RCC 7860 (cell line): ENCODE measurements around the gene VRK2.
A peak's percentile ranks its signal among the peaks of the same experiment; 100 is the strongest.

Experiments
- DNase-seq: peaks from one replicate; pipeline ENCODE4 v3.0.0-alpha.2; 2015; ENCODE audit warnings: low spot score
- FAIRE-seq: peaks from 2 replicates; lab custom pipeline; 2012; peaks lifted over from hg19 to GRCh38; lab: Jason Lieb, UNC

VRK2 gene

DNA sequence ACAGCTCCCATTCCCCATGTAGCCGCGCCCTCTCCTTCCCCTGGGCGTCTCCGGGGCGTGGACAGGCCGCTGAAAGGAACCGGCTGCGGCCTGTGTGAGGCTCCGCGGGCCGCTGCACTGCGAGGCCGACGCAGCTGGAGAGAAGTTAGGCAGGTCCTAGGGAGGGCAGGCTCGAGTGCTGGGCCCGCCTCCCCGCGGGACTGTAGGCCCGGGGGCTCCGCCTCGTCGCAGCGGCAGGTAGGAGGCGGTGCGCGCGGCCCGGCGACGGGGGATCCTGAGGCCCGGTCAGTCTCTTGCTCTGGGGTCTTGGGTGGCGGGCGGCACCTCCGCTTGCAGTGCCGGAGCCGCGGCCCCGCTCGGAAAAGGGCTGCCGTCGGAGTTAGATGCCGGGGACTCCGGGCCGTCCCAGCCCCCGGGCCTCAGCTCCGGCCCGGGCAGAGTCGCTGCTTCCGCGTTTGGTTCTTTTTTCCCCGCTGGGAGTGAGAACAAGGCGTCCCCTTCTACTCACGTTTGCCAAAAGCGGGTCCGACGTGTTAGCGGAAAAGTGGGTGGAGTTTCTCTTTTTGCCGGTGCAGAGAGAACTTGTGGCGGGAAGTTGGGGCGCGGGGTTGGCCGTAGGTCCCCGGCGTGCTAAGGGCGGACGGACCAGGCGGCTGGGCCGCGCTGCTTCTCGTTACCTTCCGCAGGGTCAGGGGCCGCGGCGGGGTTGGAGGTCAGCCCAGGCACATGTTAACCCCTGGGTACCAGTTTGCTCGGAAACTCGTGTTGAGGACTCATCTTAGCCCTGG is at the start of gene VRK2:
TSS of gene VRK2 (plus strand) at position 222 of the 788 bp plus-strand sequence. CDS start 2,026 bp downstream, outside the sequence.
- FAIRE-seq: peak; percentile 74
- peak; percentile 88 for DNase-seq

DNA sequence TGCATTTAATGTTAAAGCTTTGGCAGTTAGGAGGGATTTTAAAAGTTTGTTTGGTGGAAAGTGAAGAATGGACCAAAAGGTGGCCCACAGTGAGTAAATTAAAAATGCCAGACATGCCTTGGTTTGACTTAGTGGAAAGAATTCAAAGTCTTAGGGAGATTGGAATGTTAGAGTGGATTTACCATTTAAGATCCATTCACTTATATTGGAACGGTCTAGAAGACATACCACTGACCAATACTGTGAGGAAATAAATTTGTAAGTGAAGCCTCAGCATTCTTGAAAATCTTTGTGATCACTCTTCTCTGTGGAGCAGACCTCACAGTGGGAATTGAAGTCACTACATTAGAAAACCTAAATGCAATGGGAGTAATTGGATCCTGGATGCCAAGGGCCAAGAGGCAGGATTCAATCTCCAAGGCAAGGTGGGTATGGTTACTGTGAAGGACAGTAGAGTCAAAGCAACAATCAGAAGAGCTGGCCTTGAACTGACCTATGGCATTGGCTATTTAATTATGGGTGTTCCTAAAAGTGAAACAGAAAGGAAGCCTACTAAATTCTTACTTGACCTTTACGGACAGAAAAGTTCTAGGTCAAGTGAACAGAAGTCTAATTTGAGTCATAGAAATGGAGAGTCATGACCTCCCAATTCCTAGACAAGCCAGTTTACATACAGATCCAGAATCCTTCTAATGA is 40.2 kb upstream of the VRK2 start:
- no peak for DNase-seq
- no peak for FAIRE-seq

DNA sequence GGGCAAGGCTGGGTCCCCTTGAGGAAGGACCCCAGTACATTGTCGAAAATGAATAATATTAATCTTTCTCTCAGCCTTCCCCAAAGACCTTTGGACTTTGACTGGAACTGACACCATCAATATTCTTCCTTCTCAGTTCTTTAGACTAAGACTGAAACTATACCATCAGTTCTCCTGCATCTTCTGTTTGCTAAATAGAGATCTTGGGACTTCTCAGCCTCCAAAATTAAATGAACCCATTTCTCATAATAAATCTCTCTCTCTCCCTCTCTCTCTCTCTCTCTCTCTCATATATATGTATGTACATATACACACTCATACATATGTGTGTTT is 39.7 kb upstream of the VRK2 start:
- no peak for FAIRE-seq
- no peak for DNase-seq

DNA sequence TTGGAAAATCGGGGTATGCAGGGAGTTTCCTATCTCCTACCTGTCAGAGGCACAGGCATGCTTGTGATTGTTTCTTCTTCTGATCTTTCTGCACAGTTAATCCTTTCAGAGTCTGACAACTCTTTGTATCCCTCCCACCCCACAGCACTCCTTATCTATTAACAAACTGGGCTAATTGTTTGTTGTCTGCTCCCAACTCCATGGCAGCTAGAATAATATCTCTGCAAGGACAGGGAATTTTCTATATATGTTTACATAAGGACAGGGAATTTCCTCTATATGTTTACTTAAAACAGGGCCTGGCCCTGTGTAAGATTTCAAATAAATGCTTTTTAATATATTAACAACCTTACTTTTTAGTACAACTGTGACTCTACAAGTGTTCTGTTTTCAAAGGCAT is 36.0 kb upstream of the VRK2 start:
- no peak for DNase-seq
- FAIRE-seq: no peak

DNA sequence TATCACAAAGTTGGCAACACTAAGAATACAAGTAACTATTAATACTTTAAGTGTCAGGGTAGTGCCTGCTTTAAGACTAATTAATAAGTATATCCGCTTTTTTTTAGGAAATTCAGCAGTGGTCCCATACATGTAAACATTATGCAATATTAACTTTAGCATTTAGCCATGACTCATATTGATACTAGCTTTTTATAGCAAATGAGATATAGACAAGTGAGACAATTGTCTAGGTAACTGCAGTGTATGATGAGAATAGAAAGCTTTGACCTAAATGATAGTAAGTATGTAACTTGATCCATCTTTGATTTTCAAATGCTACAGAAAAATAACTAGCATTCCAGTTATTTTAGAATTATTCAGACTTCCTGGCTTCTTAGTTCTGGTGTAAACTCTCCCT is 27.4 kb upstream of the VRK2 start:
- no peak for FAIRE-seq
- no peak for DNase-seq

DNA sequence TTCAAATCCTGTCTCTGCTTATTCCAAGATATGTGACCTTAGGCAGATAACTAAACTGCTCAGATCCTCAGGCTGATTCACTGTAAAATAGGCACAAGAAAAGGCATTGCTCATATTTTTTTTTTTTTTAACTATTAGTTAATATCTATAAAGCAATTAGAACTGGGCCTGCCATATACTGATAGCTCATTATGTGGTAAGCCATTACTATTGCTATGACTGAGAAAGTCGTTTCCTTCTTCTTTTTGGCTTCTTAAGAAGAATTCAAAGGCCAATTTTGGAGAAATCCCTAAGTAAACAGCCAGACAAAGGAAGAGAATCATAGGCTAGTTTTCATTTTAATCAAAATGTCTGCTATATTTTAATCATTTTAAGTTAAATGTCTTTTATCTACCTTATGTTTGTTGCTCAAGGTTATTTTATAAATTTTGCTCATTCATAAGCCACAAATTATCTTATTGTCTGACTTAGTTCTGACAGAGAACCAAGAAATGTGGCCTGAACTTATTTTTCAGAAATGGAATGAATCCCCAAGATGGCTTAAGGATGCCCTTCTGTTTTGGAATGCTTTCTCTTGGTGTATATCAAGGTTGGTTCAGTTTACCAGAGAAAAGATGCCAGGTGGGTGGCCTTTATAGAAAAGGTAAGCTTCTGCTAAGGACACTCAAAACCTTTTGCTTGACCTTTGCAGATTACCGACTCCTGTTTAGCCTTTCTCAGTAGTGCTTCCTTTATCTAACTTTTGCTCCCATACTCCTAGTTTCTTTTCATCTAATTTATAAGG is 21.3 kb upstream of the VRK2 start:
- DNase-seq: no peak
- no peak for FAIRE-seq

DNA sequence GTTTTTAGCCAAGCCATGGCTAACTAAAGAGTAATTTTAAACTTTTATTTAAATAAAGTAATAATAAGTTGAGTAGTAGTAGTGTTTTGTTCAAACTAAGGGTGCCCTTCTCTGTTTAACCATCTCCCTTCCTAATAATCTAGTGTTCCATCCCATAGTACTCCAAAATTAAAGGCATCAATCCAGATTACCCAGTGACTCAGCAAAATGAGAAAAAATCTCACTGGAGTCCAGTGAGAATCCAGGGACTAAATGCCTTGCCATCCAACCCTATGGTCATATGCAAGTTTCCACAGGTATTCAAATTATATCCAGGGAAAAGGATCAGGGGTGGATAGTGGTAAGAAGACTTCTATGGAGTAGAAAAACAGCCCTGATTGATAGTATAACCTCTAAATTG is 19.6 kb upstream of the VRK2 start:
- FAIRE-seq (no peak), DNase-seq (no peak)

DNA sequence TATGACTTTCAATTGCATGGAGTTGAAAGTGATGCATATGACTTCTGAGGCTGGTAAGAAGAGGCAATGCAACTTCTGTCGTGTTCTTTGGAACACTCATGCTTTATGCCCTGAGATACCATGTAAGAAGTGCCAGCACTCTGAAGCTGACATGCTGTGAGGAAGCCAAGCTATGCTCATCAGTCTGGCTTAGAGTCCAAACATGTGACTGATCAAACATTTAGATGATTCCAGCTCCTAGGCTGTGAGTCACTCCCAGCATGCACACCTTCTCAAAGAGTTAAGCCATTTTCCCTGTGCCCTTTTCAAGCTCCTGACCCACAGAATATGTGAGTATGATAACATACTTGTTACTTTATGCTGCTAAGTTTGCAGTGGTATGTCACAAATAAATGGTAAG is 15.8 kb upstream of the VRK2 start:
- DNase-seq (peak; percentile 18), FAIRE-seq (no peak)

DNA sequence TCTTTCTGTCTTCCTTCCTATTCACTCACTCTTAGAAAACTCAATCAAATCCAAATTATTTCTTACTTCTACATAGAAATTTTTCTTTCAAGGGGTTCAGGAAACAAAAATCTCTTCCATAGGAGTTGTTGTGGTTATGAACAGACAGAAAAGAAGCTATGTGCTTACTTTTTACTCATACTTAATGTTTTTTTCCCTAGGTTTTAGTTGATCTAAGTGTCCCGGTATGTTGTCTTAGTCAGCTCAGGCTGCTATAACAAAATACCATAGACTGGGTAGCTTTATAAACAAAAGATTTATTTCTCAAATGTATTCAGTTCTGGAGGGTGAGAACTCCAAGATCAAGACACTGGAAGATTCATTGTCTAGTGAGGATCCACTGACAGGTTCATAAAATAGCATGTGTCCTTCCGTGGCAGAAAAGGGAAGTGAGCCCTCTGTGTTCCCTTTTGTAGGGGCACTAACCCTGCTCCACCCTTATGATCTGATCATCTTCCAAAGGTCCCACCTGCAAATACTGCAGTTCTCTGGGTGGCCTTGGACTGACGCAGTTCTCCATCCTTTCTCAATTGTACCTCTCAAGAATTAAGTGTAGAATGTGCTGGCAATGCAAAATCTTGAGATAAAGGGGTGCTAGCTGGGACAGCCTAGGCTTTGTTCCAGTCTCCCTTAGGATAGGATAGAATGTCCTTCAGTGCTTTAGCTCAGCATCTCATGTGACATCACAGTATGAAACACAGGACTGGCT is 14.4 kb upstream of the VRK2 start:
- no peak for DNase-seq
- FAIRE-seq: no peak

DNA sequence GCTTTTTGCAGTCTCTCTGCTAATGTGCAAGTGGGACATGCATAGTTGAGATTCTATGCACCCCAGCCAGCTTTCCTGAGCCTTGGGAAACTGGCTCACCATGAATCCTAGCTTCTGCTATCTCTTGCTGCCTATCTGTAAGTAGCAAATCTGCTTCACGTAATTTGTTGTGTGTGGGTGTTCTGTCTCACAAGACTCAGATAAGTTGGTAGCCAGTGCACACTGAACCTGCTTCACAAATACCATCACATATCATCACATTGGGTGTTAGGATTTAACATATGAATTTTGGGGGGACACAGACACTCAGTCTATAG is 13.9 kb upstream of the VRK2 start:
- DNase-seq (no peak), FAIRE-seq (no peak)

DNA sequence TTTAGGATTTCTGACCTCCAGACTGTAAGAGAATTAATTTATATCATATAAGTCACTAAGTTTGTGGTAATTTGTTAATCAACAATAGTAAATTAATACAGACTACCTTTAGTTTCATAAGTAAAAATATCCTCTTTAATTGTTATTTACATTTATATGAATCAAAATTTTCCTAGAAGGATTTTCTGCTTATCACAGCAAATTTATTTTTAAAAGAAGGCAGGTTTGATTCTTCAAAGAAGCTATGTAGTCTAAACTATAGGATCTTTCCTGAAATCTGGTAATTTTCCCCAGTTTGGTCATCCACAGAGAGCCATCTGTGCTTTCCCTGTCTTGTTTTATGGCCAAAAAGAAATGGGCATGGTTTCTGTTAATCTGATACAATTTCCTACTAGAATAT is 13.1 kb upstream of the VRK2 start:
- FAIRE-seq (no peak), DNase-seq (no peak)

DNA sequence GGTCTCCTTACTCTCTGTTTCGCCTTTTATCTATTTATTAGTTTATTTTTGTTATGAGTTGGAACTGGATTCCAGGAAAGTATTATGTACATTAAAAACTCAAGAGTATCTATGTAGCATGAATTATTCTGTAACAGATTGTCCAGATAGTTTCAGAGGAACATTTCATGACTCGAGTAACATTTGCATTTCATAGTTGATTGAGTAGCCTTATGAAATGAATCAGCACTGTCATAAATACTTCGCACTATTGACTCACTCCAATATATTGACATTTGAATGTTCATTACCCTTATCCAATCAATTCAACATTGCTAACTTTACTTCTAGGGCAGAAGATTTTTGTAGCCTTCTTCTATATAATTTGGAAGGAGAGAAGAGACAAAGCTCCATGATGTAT is 11.3 kb upstream of the VRK2 start:
- DNase-seq (no peak), FAIRE-seq (no peak)

DNA sequence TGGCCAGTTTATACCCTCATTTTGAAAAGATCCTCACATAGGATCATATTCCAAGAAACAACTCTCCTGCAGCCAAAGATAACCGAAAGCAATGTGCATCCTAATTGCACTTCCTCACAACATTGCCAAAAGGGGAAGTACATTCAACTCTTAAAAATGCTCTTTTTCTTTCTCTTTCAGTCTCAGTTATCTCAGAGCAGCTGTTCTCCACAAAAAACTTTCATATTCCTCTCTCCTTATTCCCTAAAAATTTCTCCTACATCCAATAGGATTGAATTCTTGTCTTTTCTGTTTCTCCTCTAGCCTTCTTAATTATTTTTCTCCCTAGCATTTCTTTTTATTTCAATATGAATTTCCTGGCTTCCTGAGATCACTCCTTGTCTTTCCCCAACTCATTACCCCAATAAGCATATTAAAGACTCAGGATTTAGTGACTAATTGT is 7.4 kb upstream of the VRK2 start:
- FAIRE-seq (no peak), DNase-seq (no peak)

DNA sequence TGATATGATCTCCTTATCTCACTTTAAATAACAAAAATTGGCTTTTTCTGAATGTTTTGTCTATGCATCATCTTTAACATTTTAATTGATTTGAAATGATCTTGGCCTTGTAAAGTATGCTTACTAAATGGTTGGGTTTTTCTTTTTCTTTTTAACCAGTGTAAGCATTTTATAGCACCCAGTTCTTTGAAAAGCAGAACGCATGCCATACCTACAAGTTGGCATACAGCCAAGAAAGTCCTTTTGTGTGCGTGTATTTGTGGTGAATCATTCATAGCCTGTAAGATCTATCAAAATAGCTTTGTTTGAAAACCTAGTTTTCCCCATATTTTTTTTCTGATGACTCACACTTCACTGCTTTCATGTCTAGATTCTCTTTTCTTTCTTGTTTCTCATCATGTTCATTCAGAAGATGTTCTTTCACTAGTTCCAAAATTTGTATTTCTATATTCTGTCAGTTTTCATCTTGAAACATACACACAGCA is 4.1 kb upstream of the VRK2 start:
- DNase-seq (peak; percentile 81), FAIRE-seq (peak; percentile 88)

DNA sequence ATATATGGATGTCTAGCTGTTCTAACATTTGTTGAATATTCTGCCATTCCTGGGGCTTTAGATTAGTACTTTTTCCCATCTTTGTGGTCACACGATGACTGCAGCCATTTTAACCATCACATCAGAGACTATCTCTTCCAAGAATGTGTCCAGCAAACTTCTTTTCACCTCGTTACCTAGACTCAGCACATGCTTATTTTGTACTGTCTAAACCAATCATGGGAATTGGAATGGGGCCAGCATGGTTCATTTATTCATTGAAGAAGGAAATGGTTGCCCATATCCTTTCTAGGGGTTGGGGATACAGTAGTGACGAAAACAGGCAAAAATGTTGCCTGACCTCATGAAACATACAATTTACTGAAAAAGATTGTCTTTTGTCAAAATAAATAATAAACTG is 2.5 kb upstream of the VRK2 start:
- no peak for FAIRE-seq
- no peak for DNase-seq

DNA sequence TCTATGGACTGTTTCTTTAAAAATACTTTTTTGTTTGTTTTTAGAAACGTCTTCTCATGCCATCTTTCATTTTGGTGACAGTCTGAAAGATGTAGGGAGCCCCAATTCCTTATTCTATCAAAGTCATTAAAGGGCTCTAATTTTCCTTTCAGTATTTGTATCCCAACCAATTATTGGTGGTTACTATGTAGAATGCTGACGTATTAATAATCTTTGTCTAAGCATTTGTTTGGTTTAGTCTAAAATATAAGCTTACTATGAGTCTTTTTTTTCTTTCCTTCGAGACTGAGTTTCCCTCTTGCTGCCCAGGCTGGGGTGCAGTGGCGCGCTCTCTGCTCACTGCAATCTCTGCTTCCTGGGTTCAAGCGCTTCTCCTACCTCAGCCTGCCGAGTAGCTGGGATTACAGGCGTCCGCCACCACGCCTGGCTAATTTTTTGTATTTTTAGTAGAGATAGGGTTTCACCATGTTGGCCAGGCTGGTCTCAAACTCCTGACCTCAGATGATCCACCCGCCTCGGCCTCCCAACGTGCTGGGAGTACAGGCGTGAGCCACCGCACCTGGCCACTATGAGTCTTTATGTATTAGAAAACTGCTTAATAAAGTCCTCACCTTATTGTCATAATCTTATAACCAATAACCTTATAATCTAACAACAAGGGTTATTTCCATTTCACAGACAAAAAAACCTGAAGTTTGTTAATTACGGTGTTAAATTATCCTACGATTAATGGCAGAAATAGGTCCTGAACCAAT is 849 bp upstream of the VRK2 start:
- FAIRE-seq (no peak), DNase-seq (no peak)

DNA sequence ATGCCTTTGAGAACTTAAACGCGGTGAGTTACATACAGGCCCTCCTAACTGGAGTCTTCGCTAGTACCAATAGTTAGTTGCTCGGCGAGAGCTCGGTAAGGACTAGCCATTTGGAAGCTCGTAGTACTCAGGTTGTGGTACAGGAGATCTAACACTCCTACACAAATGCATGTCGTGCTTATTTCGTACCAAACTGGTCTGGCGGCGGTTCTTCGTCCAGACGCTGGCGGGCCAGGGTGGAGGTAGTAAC is 346 bp upstream of the VRK2 start:
- DNase-seq (no peak), FAIRE-seq (no peak)

DNA sequence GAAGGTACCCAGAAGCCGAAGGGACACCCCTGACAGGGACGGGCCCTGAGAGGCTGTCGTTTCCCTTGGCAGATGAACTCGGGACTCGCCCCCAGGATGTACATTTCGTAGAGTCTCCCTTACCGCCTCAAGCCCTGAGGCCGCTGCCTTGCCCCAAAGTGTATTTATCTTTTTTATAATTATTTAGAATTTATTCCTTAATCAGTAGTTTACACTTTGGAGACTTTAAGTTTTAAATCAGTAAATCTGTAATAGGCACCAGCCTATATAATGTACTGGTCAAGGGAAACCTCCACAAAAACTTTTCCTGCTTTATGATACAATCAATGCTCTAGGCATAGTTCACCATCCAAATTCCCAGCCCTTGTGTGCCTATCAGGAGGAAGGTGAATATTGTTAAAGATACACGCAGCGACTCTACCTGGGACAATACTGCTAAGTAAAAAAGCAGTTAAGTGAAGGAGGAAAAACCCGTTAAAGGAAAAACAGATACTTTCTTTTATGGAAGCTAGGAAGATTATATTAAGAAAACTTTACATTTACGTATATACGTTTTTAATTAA is 848 bp downstream of the VRK2 start:
- FAIRE-seq (no peak), DNase-seq (no peak)

DNA sequence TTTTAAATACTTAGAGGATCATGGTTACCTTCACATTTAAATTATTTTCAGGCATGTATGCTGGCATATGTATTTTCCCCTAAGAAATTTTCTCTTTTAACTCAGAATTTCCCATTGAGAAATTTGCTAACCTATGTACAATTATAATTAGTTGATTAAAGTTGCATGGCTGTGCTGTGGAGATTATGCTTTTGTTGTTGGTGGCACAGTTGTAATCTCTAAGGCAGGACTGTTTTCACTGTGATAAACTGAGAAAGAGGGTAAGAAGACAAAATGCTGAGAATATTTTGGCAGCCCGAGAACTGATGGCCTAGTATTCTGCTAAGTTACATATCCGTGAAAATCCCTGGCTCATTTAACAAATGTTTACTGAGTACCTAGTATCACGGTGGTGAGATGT is 1.4 kb downstream of the VRK2 start:
- no peak for FAIRE-seq
- DNase-seq: no peak

DNA sequence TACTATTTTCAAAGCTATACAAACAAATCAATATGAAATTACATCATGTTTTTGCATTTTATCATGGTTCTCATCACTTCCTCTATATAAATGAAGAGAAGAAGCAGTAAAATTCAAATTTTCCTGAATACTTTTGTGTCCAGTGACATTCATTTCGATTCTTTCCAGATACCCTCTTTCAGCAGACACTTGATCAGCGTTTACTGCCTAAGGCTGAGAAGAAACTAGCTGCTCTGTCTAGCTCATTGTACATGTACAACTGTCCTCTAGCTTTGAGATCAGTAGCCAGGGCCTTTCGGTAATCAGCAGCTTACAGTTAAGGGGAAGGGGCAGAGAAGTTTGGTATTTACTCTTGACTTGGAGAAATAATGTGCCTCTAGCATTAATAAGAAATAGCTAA is 4.8 kb downstream of the VRK2 start:
- DNase-seq (no peak), FAIRE-seq (no peak)
